ENCODE results near the gene TACC2.

The TACC2 gene

GRCh38 chr10:122269059-122269687, 280.2 kb downstream of the TACC2 start:
- DNase-seq, result no peak
- TF ChIP-seq, protein P1, sequence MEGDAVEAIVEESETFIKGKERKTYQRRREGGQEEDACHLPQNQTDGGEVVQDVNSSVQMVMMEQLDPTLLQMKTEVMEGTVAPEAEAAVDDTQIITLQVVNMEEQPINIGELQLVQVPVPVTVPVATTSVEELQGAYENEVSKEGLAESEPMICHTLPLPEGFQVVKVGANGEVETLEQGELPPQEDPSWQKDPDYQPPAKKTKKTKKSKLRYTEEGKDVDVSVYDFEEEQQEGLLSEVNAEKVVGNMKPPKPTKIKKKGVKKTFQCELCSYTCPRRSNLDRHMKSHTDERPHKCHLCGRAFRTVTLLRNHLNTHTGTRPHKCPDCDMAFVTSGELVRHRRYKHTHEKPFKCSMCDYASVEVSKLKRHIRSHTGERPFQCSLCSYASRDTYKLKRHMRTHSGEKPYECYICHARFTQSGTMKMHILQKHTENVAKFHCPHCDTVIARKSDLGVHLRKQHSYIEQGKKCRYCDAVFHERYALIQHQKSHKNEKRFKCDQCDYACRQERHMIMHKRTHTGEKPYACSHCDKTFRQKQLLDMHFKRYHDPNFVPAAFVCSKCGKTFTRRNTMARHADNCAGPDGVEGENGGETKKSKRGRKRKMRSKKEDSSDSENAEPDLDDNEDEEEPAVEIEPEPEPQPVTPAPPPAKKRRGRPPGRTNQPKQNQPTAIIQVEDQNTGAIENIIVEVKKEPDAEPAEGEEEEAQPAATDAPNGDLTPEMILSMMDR (IDR thresholded peaks at IDR 0.05; ENCODE audit: low read depth, low read length), result no peak
- H3K4me1 ChIP-seq, result no peaks in the 10 kb centered on the region
- H3K4me3 ChIP-seq (ENCODE audit: low read depth, low read length), result no peak overlapping the region
- no peaks in the 10 kb centered on the region for H3K36me3 ChIP-seq
- no peaks in the 10 kb centered on the region for H3K9me3 ChIP-seq
- H3K27me3 ChIP-seq, result no peaks in the 10 kb centered on the region

DNA sequence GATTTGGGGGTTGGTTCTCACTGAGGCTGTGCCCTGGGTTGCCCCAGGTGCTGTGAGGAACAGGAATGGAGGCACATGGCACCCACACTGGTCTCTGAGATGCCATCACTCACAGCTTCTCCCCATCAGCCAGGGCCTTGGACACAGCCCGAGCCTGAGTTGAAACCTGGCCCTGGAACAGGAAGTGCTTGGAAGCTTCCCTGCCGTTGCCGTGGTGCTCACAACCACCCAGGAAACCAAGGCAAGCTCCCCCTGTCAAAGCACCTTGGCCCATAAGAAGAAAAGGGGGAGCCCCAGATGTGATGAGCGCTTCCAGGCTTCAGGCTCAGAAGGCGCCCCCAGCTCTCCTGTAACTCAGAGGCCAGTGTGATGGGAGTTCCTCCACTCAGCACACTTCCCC, 282.1 kb downstream of the TACC2 start, which contains the start of gene BTBD16:
Gene BTBD16 (plus strand): TSS at position 221 of the 400 bp plus-strand sequence. CDS start 3,786 bp downstream, outside the sequence.
- Histone ChIP-seq H3K9me3 (no peaks in the 10 kb centered on the region), H3K27me3 (no peaks in the 10 kb centered on the region), H3K4me1 (no peaks in the 10 kb centered on the region), H3K4me3 (ENCODE audit: low read depth, low read length) (no peak within 1 kb of the TSS), H3K36me3 (no peaks in the 10 kb centered on the region)
- TF ChIP-seq, protein P1 (IDR thresholded peaks at IDR 0.05; ENCODE audit: low read depth, low read length), result no peak
- no peak for DNase-seq

GRCh38 chr10:122273966-122274545, 285.1 kb downstream of the TACC2 start:
- Histone ChIP-seq H3K9me3 (no peaks in the 10 kb centered on the region), H3K4me1 (no peaks in the 10 kb centered on the region), H3K4me3 (ENCODE audit: low read depth, low read length) (no peak overlapping the region), H3K36me3 (no peaks in the 10 kb centered on the region), H3K27me3 (no peaks in the 10 kb centered on the region)
- TF ChIP-seq, protein P1 (IDR thresholded peaks at IDR 0.05; ENCODE audit: low read depth, low read length), result no peak
- DNase-seq, result no peak

- Histone ChIP-seq H3K36me3 (no peaks in the 10 kb centered on the region), H3K27me3 (no peaks in the 10 kb centered on the region), H3K4me1 (no peaks in the 10 kb centered on the region), H3K9me3 (no peaks in the 10 kb centered on the region), H3K4me3 (ENCODE audit: low read depth, low read length) (no peak overlapping the region)
- DNase-seq, result no peak
- TF ChIP-seq, protein P1 (IDR thresholded peaks at IDR 0.05; ENCODE audit: low read depth, low read length), result no peak
These were observed 287.7 kb downstream of the TACC2 start for GRCh38 chr10:122276611-122277208.

DNA sequence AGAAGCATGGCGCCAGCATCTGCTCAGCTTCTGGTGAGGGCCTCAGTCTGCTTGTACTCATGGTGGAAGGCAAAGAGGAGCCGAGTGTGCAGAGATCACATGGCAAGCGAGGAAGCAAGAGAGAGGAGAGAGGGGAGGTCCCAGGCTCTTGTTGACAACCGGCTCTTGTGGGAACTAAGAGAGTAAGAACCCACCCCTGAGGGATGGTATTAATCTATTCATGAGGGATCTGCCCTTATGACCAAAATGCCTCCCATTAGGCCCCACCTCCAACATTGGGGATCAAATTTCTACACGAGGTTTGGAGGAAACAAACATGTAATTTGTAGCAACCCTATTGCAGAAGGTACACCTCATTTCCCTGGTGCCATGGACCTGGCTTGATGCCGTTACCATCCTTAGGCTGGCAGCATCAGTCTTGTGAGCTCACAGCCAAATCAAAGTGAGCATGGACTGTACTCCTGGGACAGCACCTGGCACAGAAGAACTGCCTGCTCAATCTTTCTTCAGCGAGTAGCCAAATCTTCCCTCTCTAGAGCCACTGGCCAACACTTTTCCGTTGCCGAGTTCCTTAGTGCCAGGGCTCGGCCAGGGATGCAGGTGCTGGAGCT, 288.7 kb downstream of the TACC2 start:
- TF ChIP-seq, protein P1 (IDR thresholded peaks at IDR 0.05; ENCODE audit: low read depth, low read length), result no peak
- Histone ChIP-seq H3K36me3 (no peaks in the 10 kb centered on the region), H3K27me3 (no peaks in the 10 kb centered on the region), H3K9me3 (no peaks in the 10 kb centered on the region), H3K4me3 (ENCODE audit: low read depth, low read length) (no peak overlapping the region), H3K4me1 (no peaks in the 10 kb centered on the region)
- no peak for DNase-seq

Measured in BE2C (cell line).